Activated CD8-positive, alpha-beta T cell treated with anti-CD3 and anti-CD28 coated beads for 36 hours (primary cell): ENCODE results near the gene ACE. TPM values are rescaled to one million over a fixed set of nuclear protein-coding genes. Genes with fewer than 3 reads are reported as not detected.
"Not testable (repeated sequence)": the region's sequence is repeated elsewhere in the genome, so short reads cannot be mapped to it uniquely, and the experiment has no call there.

Experiments used
- ATAC-seq: fragments of 200-7000 bp; cut with Tn5 transposase; one replicate; pipeline ENCODE4 v1.10.0; 2021; ENCODE audit warnings: mild to moderate bottlenecking, moderate library complexity
- CTCF ChIA-PET: fragments of 350-600 bp; sonication (Branson Sonifier 250); formaldehyde crosslinking; loops from one replicate; lab custom pipeline; 2021; ENCODE audit warnings: antibody characterized with exemption; lab: Charles Lee
- POLR2A ChIA-PET: fragments of 350-600 bp; sonication (Branson Sonifier 250); formaldehyde crosslinking; loops from one replicate; lab custom pipeline; 2021; ENCODE audit warnings: antibody characterized with exemption; lab: Charles Lee
- DNase-seq: peaks from one replicate; pipeline ENCODE4 v3.0.0-alpha.2; 2020
- H3K27ac Mint-ChIP-seq: one replicate; pipeline ENCODE4 v1.8.0; 2021; ENCODE audit warnings: mild to moderate bottlenecking, mixed read lengths
- H3K27me3 Mint-ChIP-seq: one replicate; pipeline ENCODE4 v1.8.0; 2021; ENCODE audit warnings: mixed read lengths
- H3K36me3 Mint-ChIP-seq: one replicate; pipeline ENCODE4 v1.8.0; 2021; ENCODE audit warnings: low read depth, mixed read lengths
- H3K4me1 Mint-ChIP-seq: one replicate; pipeline ENCODE4 v1.8.0; 2021; ENCODE audit warnings: low read depth, mixed read lengths
- H3K4me3 Mint-ChIP-seq: one replicate; pipeline ENCODE4 v1.8.0; 2021; ENCODE audit warnings: mild to moderate bottlenecking, moderate library complexity, mixed read lengths
- H3K9me3 Mint-ChIP-seq: one replicate; pipeline ENCODE4 v1.8.0; 2021; ENCODE audit warnings: mixed read lengths
- CTCF ChIP-seq: fragments of 200-600 bp; IDR thresholded peaks from one replicate; pipeline ENCODE4 v1.8.0; 2022; ENCODE audit warnings: antibody characterized with exemption, mild to moderate bottlenecking
- intact Hi-C: fragments of 100-400 bp; cut with micrococcal nuclease; formaldehyde crosslinking; loops from one replicate; pipeline ENCODE4 v1.10.0; 2022
- total RNA-seq, 2 experiments: library from RNA; stranded (reverse); gene quantifications; one replicate each; pipeline ENCODE4 v1.2.3, GENCODE V29; 2021

ACE gene
- total RNA-seq, 2 experiments from 2014 or later, result 0.36 to 0.51 TPM

GRCh38 chr17:63450551-63450950 lies 26.3 kb upstream of the ACE start:
- Mint-ChIP-seq H3K4me1 (peaks cover 17% of the 10 kb centered on the region), H3K36me3 (no peaks in the 10 kb centered on the region), H3K4me3 (no peak overlapping the region), H3K27me3 (peaks cover 3% of the 10 kb centered on the region), H3K9me3 (no peaks in the 10 kb centered on the region), H3K27ac (no peak overlapping the region)
- ATAC-seq (peak; percentile 37), DNase-seq (peak; percentile 56)
- CTCF ChIA-PET, result interaction anchor here (1.0 to 4.8 kb wide), 3 partner anchors 25 to 189 kb away, joined by 3 to 17 read pairs (median 6); no protein-coding TSS in a partner anchor
- POLR2A ChIA-PET, result interaction anchor here (0.9 kb wide), 1 partner anchor 28 kb away, joined by 4 read pairs; no protein-coding TSS in a partner anchor
- TF ChIP-seq CTCF, result no peak
- intact Hi-C loops, result no loop called here

GRCh38 chr17:63451150-63451549 lies 25.7 kb upstream of the ACE start:
- Mint-ChIP-seq H3K9me3 (no peaks in the 10 kb centered on the region), H3K27ac (no peak overlapping the region), H3K4me3 (no peak overlapping the region), H3K4me1 (peaks cover 17% of the 10 kb centered on the region), H3K27me3 (peaks cover 3% of the 10 kb centered on the region), H3K36me3 (no peaks in the 10 kb centered on the region)
- ChIA-PET POLR2A (interaction anchor here (0.9 kb wide), 1 partner anchor 27 kb away, joined by 4 read pairs; no protein-coding TSS in a partner anchor), CTCF (interaction anchor here (4.8 kb wide), 1 partner anchor 28 kb away, joined by 17 read pairs; no protein-coding TSS in a partner anchor)
- intact Hi-C loops, result no loop called here
- no peak for TF ChIP-seq CTCF
- no peak for ATAC-seq
- no peak for DNase-seq

- H3K36me3 Mint-ChIP-seq, result no peaks in the 10 kb centered on the region
- CTCF ChIA-PET, result interaction anchor here (1.0 to 1.3 kb wide), 2 partner anchors 18 to 159 kb away, joined by 4 read pairs; no protein-coding TSS in a partner anchor
- peaks cover 14% of the 10 kb centered on the region for H3K4me1 Mint-ChIP-seq
- intact Hi-C loops, result no loop called here
- H3K4me3 Mint-ChIP-seq, result no peak overlapping the region
- H3K9me3 Mint-ChIP-seq, result no peaks in the 10 kb centered on the region
- ATAC-seq, result no peak
- H3K27me3 Mint-ChIP-seq, result peaks cover 3% of the 10 kb centered on the region
- DNase-seq, result no peak
- POLR2A ChIA-PET, result no interaction called here
- TF ChIP-seq CTCF, result no peak
- no peak overlapping the region for H3K27ac Mint-ChIP-seq
These were observed 24.6 kb upstream of the ACE start for GRCh38 chr17:63452046-63452961.

GRCh38 chr17:63452962-63453551 lies 23.8 kb upstream of the ACE start:
- TF ChIP-seq CTCF, result no peak
- Mint-ChIP-seq H3K4me1 (peaks cover 11% of the 10 kb centered on the region), H3K27me3 (peaks cover 3% of the 10 kb centered on the region), H3K27ac (no peak overlapping the region), H3K36me3 (no peaks in the 10 kb centered on the region), H3K9me3 (no peaks in the 10 kb centered on the region), H3K4me3 (no peak overlapping the region)
- intact Hi-C loops, result no loop called here
- ATAC-seq, result no peak
- no peak for DNase-seq
- ChIA-PET CTCF (interaction anchor here (1.0 to 1.9 kb wide), 5 partner anchors 19 to 159 kb away, joined by 4 to 12 read pairs (median 4); no protein-coding TSS in a partner anchor), POLR2A (no interaction called here)

GRCh38 chr17:63454357-63454756 lies 22.5 kb upstream of the ACE start:
- ChIA-PET POLR2A (interaction anchor here (1.6 kb wide), 1 partner anchor 11 kb away, joined by 4 read pairs; no protein-coding TSS in a partner anchor), CTCF (interaction anchor here (0.6 to 1.9 kb wide), 4 partner anchors 25 to 158 kb away, joined by 3 to 12 read pairs (median 4); no protein-coding TSS in a partner anchor)
- H3K27ac Mint-ChIP-seq, ATAC-seq, H3K36me3 Mint-ChIP-seq, DNase-seq, H3K9me3 Mint-ChIP-seq, H3K4me3 Mint-ChIP-seq, intact Hi-C loops, H3K4me1 Mint-ChIP-seq, H3K27me3 Mint-ChIP-seq: not testable (repeated sequence)
